ENCODE data around the gene MTA3.

MTA3 gene

DNA sequence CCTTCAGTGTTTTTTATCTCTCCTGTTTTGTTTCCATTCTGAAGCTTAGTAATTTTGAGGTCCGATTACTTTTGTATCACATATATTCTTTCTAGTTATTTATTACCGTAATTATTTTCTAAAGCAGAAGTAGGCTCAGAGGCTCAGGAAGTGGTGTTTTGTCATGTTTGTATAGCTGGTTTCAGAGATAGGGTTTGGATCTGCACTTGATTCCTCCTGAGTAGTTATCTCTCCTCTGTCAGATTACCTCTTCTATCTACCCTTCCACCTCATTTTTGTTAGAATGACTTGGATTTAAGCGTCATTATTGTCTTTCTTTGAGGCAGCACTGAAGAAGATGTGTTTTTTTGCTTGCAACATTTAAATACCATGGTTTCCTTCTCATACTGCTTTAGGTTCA lies 95.4 kb downstream of the MTA3 start:
- TF ChIP-seq, protein P1, sequence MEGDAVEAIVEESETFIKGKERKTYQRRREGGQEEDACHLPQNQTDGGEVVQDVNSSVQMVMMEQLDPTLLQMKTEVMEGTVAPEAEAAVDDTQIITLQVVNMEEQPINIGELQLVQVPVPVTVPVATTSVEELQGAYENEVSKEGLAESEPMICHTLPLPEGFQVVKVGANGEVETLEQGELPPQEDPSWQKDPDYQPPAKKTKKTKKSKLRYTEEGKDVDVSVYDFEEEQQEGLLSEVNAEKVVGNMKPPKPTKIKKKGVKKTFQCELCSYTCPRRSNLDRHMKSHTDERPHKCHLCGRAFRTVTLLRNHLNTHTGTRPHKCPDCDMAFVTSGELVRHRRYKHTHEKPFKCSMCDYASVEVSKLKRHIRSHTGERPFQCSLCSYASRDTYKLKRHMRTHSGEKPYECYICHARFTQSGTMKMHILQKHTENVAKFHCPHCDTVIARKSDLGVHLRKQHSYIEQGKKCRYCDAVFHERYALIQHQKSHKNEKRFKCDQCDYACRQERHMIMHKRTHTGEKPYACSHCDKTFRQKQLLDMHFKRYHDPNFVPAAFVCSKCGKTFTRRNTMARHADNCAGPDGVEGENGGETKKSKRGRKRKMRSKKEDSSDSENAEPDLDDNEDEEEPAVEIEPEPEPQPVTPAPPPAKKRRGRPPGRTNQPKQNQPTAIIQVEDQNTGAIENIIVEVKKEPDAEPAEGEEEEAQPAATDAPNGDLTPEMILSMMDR (IDR thresholded peaks at IDR 0.05; ENCODE audit: borderline replicate concordance, control extremely low read depth, extremely low read depth, insufficient read depth, missing control alignments) = no peak
- no peak for DNase-seq (ENCODE audit: low spot score)
- in situ Hi-C loops (cut with MboI; ENCODE audit: low sequenced_read_pairs, unreplicated experiment) = loop anchor here (10.0 kb wide), 1 partner anchor 179 kb away; no protein-coding TSS in a partner anchor

DNA sequence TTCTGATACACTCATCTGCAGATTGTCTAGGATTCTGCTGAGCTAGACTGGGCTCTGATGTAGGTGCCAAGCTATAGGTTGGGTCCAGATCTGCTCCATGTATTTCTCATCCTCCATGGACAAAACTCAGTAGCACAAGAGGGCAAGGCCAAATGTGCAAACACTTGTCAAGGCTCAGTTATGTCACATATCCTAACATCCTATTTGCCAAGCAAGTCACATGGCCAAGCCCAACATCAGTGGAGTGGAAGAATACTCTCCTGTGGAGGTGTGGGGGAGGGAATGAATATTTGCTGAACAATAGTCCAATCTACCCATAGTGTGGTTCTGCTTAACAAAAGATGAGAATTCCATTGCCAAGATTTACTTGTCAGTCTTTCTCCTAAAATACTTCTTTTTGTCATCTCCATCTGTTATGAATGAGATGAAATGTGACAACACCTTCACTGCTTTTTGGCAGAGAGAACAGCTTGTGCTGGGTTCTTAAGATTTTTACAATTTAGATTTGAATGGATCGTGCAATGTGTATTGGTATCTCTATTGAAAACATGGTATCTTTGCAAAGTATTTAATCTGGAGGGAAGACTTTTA lies 105.7 kb downstream of the MTA3 start:
- TF ChIP-seq, protein P1 (IDR thresholded peaks at IDR 0.05; ENCODE audit: borderline replicate concordance, control extremely low read depth, extremely low read depth, insufficient read depth, missing control alignments) = no peak
- in situ Hi-C loops (cut with MboI; ENCODE audit: low sequenced_read_pairs, unreplicated experiment) = no loop called here
- no peak for DNase-seq (ENCODE audit: low spot score)

DNA sequence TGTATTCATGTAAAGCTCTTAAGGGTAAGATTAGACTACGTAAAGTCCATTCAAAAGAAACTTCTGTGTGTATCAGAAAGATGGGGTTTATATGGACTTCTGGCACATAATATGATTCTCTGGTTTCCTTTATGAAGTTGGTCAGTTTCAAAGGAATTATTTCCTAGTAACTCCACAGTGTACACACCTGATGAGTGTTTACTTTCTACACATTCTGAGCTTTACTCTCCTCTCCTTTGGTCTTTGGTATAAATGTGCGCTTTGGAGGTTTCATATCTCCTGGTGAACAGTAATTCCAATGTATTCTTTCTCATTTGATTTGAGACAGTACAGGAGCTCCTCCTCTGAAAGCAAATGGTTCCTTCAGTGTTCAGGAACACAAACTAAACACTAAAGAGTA lies 107.4 kb downstream of the MTA3 start:
- in situ Hi-C loops (cut with MboI; ENCODE audit: low sequenced_read_pairs, unreplicated experiment) = no loop called here
- TF ChIP-seq, protein P1 (IDR thresholded peaks at IDR 0.05; ENCODE audit: borderline replicate concordance, control extremely low read depth, extremely low read depth, insufficient read depth, missing control alignments) = no peak
- DNase-seq (ENCODE audit: low spot score) = no peak

DNA sequence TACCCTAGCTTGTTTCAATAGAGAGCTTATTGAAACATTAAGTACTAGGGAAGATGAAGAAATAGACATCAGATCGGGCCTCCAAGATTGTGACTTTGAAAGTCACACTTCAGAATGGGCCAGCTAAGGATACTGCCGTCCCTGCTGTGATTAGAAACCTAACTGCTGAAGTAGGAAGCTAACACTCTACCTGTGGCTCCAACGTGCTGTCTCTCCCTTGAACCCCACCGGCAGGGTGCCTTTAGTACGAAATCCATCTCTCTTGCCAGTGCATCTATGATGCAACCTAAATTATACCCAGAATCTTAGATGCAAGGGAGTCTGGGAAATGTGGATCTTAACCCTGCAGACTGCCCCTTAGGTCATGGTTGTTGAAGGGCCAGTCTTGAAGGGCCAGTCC lies 116.9 kb downstream of the MTA3 start:
- TF ChIP-seq, protein P1 (IDR thresholded peaks at IDR 0.05; ENCODE audit: borderline replicate concordance, control extremely low read depth, extremely low read depth, insufficient read depth, missing control alignments) = no peak
- no peak for DNase-seq (ENCODE audit: low spot score)
- in situ Hi-C loops (cut with MboI; ENCODE audit: low sequenced_read_pairs, unreplicated experiment) = no loop called here

DNA sequence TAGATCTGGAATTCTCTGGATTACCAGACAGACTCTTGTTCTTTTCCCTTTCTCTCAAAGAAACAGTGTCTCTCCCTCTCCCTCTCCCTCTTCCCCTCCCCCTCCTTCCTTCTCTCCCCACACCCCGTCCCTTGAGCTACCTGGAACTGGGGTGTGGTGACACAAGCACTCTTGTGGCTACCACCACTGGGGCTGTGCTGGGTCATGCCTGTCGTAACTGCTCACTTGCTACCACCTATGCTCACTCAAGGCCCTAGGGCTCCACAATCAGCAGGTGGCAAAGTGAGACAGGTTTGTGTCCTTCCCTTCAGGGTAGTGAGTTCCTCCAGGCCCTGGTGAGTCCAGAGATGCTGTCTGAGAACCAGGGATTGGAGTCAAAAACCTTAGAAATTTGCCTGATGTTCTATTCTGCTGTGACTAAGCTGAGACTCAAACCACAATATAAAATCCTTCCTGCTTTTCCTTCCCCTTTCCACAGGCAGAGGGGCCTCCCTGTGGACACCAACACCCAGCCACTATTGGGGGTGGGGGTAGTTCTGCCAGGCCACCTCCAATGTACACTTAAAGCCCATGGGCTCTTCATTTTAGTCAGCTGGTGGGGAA lies 124.7 kb downstream of the MTA3 start:
- in situ Hi-C loops (cut with MboI; ENCODE audit: low sequenced_read_pairs, unreplicated experiment) = no loop called here
- no peak for DNase-seq (ENCODE audit: low spot score)

DNA sequence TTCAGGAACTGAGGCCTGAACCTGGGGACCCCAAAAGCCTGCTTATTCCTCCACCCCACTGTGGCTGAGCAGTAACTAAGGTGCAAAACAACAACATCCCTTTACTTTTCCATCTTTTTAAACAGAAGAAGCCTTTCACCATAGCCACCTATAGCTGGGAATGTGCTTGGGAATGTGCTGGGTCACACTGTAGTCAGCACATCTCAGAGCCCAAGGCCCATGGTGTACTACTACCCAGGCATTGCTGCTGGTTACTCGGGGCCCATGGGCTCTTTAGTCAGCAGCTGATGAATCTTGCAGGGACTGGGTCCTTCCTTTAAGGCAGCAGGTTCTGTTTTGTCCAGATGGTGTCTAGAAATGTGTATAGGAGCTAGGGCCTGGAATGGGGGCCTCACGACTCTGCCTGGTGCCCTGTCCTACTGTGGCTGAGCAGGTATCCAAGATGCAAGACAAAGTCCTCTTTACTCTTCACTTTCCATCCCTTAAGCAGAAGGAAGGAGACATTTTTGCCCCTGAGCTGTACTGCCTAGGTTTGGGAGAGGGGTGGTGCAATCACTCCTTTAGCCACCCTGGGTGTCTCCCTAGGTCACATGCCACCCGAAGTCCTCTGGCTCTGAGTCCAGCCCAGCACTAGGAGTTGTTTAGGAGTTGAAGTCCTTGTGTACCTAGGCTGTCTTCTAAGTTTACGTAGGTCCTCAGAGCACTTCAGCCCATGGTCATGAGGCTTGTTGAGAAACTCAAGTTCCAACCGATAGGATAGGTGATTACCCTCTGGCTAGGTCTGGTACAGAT lies 125.5 kb downstream of the MTA3 start:
- in situ Hi-C loops (cut with MboI; ENCODE audit: low sequenced_read_pairs, unreplicated experiment) = no loop called here
- TF ChIP-seq, protein P1 (IDR thresholded peaks at IDR 0.05; ENCODE audit: borderline replicate concordance, control extremely low read depth, extremely low read depth, insufficient read depth, missing control alignments) = no peak
- DNase-seq (ENCODE audit: low spot score) = no peak

More for the DNA sequence above, 124.7 kb downstream of the MTA3 start:
- TF ChIP-seq, protein P1 (IDR thresholded peaks at IDR 0.05; ENCODE audit: borderline replicate concordance, control extremely low read depth, extremely low read depth, insufficient read depth, missing control alignments) = no peak

Data from GM13976 (cell line).